K562 (cell line): ENCODE results near the gene PHETA2. TPM values are rescaled to one million over a fixed set of nuclear protein-coding genes. Genes with fewer than 3 reads are reported as not detected.
A peak's percentile ranks its signal among the peaks of the same experiment; 100 is the strongest.
"Not testable (repeated sequence)": the region's sequence is repeated elsewhere in the genome, so short reads cannot be mapped to it uniquely, and the experiment has no call there.

ENCODE experiments used
- ATAC-seq: fragments of 200-7000 bp; cut with Tn5 transposase; 3 replicates; pipeline ENCODE4 v1.9.1; 2020; ENCODE audit warnings: moderate library complexity
- BruUV-seq: library from RNA; stranded (reverse); fragments of 400-500 nt; replicated peaks from 2 replicates; lab custom pipeline; 2021; lab: Mats Ljungman, UMichigan
- CTCF ChIA-PET: fragments of 300-600 bp; formaldehyde crosslinking; extraction: SDS; loops from one replicate; lab custom pipeline; 2021; ENCODE audit warnings: low intra/inter-chr PET ratio; lab: Yijun Ruan, JAX
- POLR2A ChIA-PET: fragments of 300-600, 350-650 bp; sonication (Branson Sonifier 250); formaldehyde crosslinking; extraction: SDS; loops from one replicate; lab custom pipeline; 2021; ENCODE audit warnings: antibody characterized with exemption, inconsistent platforms; lab: Yijun Ruan, JAX
- DNase-seq, 4 experiments: peaks; one replicate each; pipeline versions ENCODE4 v3.0.0 to v3.0.0-alpha.2; 2011 to 2018; ENCODE audit warnings: low spot score in 3 of 4, mixed read lengths in 3 of 4; ENCODE audit errors: extremely low read depth in 1 of 4
- FAIRE-seq: peaks from 2 replicates; lab custom pipeline; 2011; peaks lifted over from hg19 to GRCh38; lab: Jason Lieb, UNC
- H2AFZ ChIP-seq: 2 replicates; pipeline ENCODE4 v1.6.0; 2011; ENCODE audit warnings: low read depth, low read length, control low read depth, inconsistent platforms
- H3K27ac ChIP-seq: fragments of 200-600 bp; 3 replicates; pipeline ENCODE4 v1.8.0; 2011; ENCODE audit warnings: low read depth, mild to moderate bottlenecking, control low read depth, inconsistent platforms, low read length, moderate library complexity, mixed read lengths; ENCODE audit errors: extremely low read depth
- H3K27me3 ChIP-seq, 2 experiments: fragments of 300-600 bp in 1 of 2; 2 replicates in 1 of 2; 3 replicates in 1 of 2; pipeline versions ENCODE4 v1.6.0 to v1.8.0; 2011; ENCODE audit warnings: inconsistent platforms in 2 of 2, low read length in 2 of 2, mild to moderate bottlenecking in 1 of 2, mixed read lengths in 1 of 2, moderate library complexity in 1 of 2; ENCODE audit not compliant: control insufficient read depth in 2 of 2, insufficient read depth in 2 of 2
- H3K36me3 ChIP-seq: fragments of 300-600 bp; 3 replicates; pipeline ENCODE4 v1.8.0; 2011; ENCODE audit warnings: mild to moderate bottlenecking, low read length, inconsistent platforms; ENCODE audit not compliant: control insufficient read depth, insufficient read depth
- H3K4me1 ChIP-seq, 2 experiments: fragments of 200-600 bp in 1 of 2; replicated peaks in 1 of 2; 2 replicates in 1 of 2; 3 replicates in 1 of 2; pipeline versions ENCODE4 v1.5.1 to v1.8.0; 2011; ENCODE audit warnings: inconsistent platforms in 2 of 2, low read length in 2 of 2, mild to moderate bottlenecking in 1 of 2, mixed read lengths in 1 of 2, moderate library complexity in 1 of 2; ENCODE audit not compliant: control insufficient read depth in 2 of 2, insufficient read depth in 2 of 2
- H3K4me2 ChIP-seq: 2 replicates; pipeline ENCODE4 v1.6.1; 2011; ENCODE audit warnings: low read length, control low read depth, inconsistent platforms, mixed read lengths; ENCODE audit not compliant: insufficient read depth
- H3K4me3 ChIP-seq: fragments of 200-600 bp; sonication (generic), shearing (Covaris generic); 2 replicates; pipeline ENCODE4 v1.5.1; 2016; ENCODE audit warnings: control low read depth, inconsistent platforms
- H3K79me2 ChIP-seq: fragments of 200-600 bp; 3 replicates; pipeline ENCODE4 v1.8.0; 2011; ENCODE audit warnings: low read length, inconsistent platforms; ENCODE audit not compliant: control insufficient read depth, insufficient read depth
- H3K9ac ChIP-seq, 2 experiments: 2 replicates each; pipeline versions ENCODE4 v1.6.0 to v1.6.1; 2011; ENCODE audit warnings: low read depth in 2 of 2, low read length in 2 of 2, control low read depth in 1 of 2, inconsistent platforms in 1 of 2, mild to moderate bottlenecking in 1 of 2, mixed read lengths in 1 of 2; ENCODE audit not compliant: insufficient read depth in 1 of 2
- H3K9me1 ChIP-seq: one replicate; pipeline ENCODE4 v1.6.0; 2011; ENCODE audit warnings: inconsistent platforms, mild to moderate bottlenecking, low read length, moderate library complexity; ENCODE audit not compliant: control insufficient read depth, insufficient read depth
- H3K9me3 ChIP-seq: replicated peaks from 2 replicates; pipeline ENCODE4 v1.5.1; 2011; ENCODE audit warnings: low read depth, low read length, inconsistent platforms; ENCODE audit not compliant: control insufficient read depth, insufficient read depth
- H4K20me1 ChIP-seq: replicated peaks from 2 replicates; pipeline ENCODE4 v1.6.1; 2011; ENCODE audit warnings: low read length, inconsistent platforms, mixed read lengths; ENCODE audit not compliant: control insufficient read depth, insufficient read depth
- ARID1B ChIP-seq: fragments of 450-650 bp; IDR thresholded peaks from 2 replicates; pipeline ENCODE4 v1.6.1; 2016; ENCODE audit warnings: antibody characterized with exemption, mild to moderate bottlenecking, inconsistent platforms
- ARNT ChIP-seq, 2 experiments: fragments of 450-650 bp; IDR thresholded peaks; 2 replicates each; pipeline ENCODE4 v1.6.1; 2016; ENCODE audit warnings: mild to moderate bottlenecking in 1 of 2
- ATF7 ChIP-seq: fragments of 450-650 bp; IDR thresholded peaks from 2 replicates; pipeline ENCODE4 v1.7.1; 2014; ENCODE audit warnings: mild to moderate bottlenecking, moderate library complexity
- DPF2 ChIP-seq: fragments of 450-650 bp; IDR thresholded peaks from 2 replicates; pipeline ENCODE4 v1.6.1; 2016
- GABPA ChIP-seq: fragments of 200-800 bp; sonication (Bioruptor generic); conservative IDR thresholded peaks from 2 replicates; pipeline ENCODE4 v1.6.1; 2016; ENCODE audit warnings: low read depth, missing genetic modification characterization, missing compliant biosample characterization
- KDM1A ChIP-seq, 2 experiments: fragments of 450-650 bp; IDR thresholded peaks; 2 replicates each; pipeline ENCODE4 v1.6.1; 2016; ENCODE audit warnings: mild to moderate bottlenecking in 2 of 2
- KDM4B ChIP-seq, 2 experiments: fragments of 450-650 bp in 1 of 2; sonication (generic) in 1 of 2; IDR thresholded peaks; 2 replicates each; pipeline ENCODE4 v1.6.1; 2016 to 2017; ENCODE audit warnings: borderline replicate concordance in 2 of 2, antibody characterized with exemption in 1 of 2, low read depth in 1 of 2, mild to moderate bottlenecking in 1 of 2
- MAFG ChIP-seq: fragments of 450-650 bp; conservative IDR thresholded peaks from 2 replicates; pipeline ENCODE4 v1.6.1; 2016; ENCODE audit warnings: missing genetic modification characterization, missing compliant biosample characterization
- NR3C1 ChIP-seq: sonication (generic); formaldehyde crosslinking; IDR thresholded peaks from 2 replicates; pipeline ENCODE4 v1.8.1; 2022; ENCODE audit warnings: missing genetic modification reagents
- PRDM10 ChIP-seq: fragments of 450-650 bp; IDR thresholded peaks from 2 replicates; pipeline ENCODE4 v1.6.1; 2018; ENCODE audit not compliant: partially characterized antibody
- RCOR1 ChIP-seq, 2 experiments: IDR thresholded peaks; 2 replicates each; pipeline ENCODE4 v1.6.1; 2012; ENCODE audit warnings: low read depth in 2 of 2, low read length in 2 of 2, borderline replicate concordance in 1 of 2, improper control_type of control experiment in 1 of 2
- RFX1 ChIP-seq: fragments of 450-650 bp; IDR thresholded peaks from 2 replicates; pipeline ENCODE4 v1.6.1; 2016; ENCODE audit warnings: mild to moderate bottlenecking, moderate library complexity
- RUNX1 ChIP-seq: sonication (generic); IDR thresholded peaks from 2 replicates; pipeline ENCODE4 v1.6.1; 2016; ENCODE audit warnings: antibody characterized with exemption, low read depth
- SIN3A ChIP-seq, 2 experiments: fragments of 150-350 bp in 1 of 2; IDR thresholded peaks; 2 replicates each; pipeline ENCODE4 v1.6.1; 2011 to 2016; ENCODE audit warnings: borderline replicate concordance in 2 of 2, low read depth in 2 of 2, low read length in 2 of 2, mild to moderate bottlenecking in 2 of 2, moderate library complexity in 2 of 2; ENCODE audit not compliant: control insufficient read depth in 1 of 2
- SREBF1 ChIP-seq: fragments of 150-350 bp; IDR thresholded peaks from 2 replicates; pipeline ENCODE4 v1.6.1; 2014; ENCODE audit warnings: antibody characterized with exemption, low read depth, low read length, borderline replicate concordance
- WGBS: fragments of 100-300 bp; shearing (Covaris generic); methylation state at CpG from one replicate; pipeline ENCODE4 v1.1.6; 2016; ENCODE audit warnings: low coverage, mixed read lengths; ENCODE audit not compliant: insufficient coverage; ENCODE audit errors: missing lambda C conversion rate; 5-methylcytosine and 5-hydroxymethylcytosine counted together
- in situ Hi-C: fragments of 300-500 bp; cut with MboI; formaldehyde crosslinking; loops from 4 replicates; pipeline ENCODE4 v1.15.0; 2018; ENCODE audit warnings: inconsistent platforms, mixed read lengths
- intact Hi-C: fragments of 100-400 bp; cut with micrococcal nuclease; formaldehyde crosslinking; loops from 2 replicates; pipeline ENCODE4 v1.14.2; 2022
- polyA plus RNA-seq, 8 experiments: library from polyadenylated mRNA; depleted of rRNA in 4 of 8; stranded (reverse) in 5 of 8; unstranded in 3 of 8; fragments of >200 nt; fragmentation: Nextera tagmentation in 2 of 8; fragmentation: Illumina TruSeq in 1 of 8; extraction: Ambion mirVana in 2 of 8; extraction: Trizol in 1 of 8; gene quantifications; 2 replicates each; pipeline versions ENCODE4 v1.2.1 to v1.2.3, GENCODE V29; 2011 to 2014; ENCODE audit warnings: inconsistent platforms in 1 of 8, missing spikeins in 1 of 8
- total RNA-seq, 7 experiments: library from RNA; depleted of rRNA in 6 of 7; stranded (reverse); fragments of >200 nt in 6 of 7; fragmentation: Illumina TruSeq in 2 of 7; extraction: Trizol in 2 of 7; gene quantifications; 2 replicates each; pipeline versions ENCODE4 v1.2.1 to v1.2.3, GENCODE V29; 2011 to 2021; ENCODE audit warnings: low replicate concordance in 1 of 7

Gene PHETA2
- total and polyA plus RNA-seq, 9 of the 15 experiments (the other 6 are each of a cell fraction or from before 2014, with no cell fraction given): 0.07 to 0.22 (median 0.08) TPM; not detected in 5

GRCh38 chr22:42116848-42117424 is 42.9 kb downstream of the PHETA2 start:
- CTCF ChIA-PET: no interaction called here
- WGBS: 72% methylated on average over 4 of the region's 4 CpGs
- H3K4me3 ChIP-seq: no peak overlapping the region

GRCh38 chr22:42120231-42121021 is 46.4 kb downstream of the PHETA2 start:
- POLR2A ChIA-PET, H3K79me2 ChIP-seq, H3K4me1 ChIP-seq, BruUV-seq, H3K9me1 ChIP-seq, H3K27me3 ChIP-seq, intact Hi-C loops, CTCF ChIA-PET, H3K4me3 ChIP-seq, H4K20me1 ChIP-seq, FAIRE-seq, in situ Hi-C loops, H3K36me3 ChIP-seq, H3K9me3 ChIP-seq: not testable (repeated sequence)
- ATAC-seq: peak; percentile 87
- Histone ChIP-seq H3K27ac (peak overlapping the region; percentile 55), H2AFZ (peak overlapping the region; percentile 33; the same call in 1 of the 2 replicates), H3K9ac (peak overlapping the region in 1 of 2 experiments; percentile 30; a peak in 2 of 4 replicates), H3K4me2 (peak overlapping the region; percentile 37)
- peak in 2 of 4 experiments; percentile 36 to 50 for DNase-seq
- 6% methylated on average over 13 of the region's 15 CpGs for WGBS
- peak in 1 of 2 experiments; percentile 34; a peak in 1 of 4 replicates for TF ChIP-seq KDM1A (IDR thresholded peaks at IDR 0.05)
- TF ChIP-seq GABPA (tag): peak; percentile 76
- peak; percentile 73 for TF ChIP-seq PRDM10
- TF ChIP-seq RCOR1 (IDR thresholded peaks at IDR 0.05; ENCODE audit: borderline replicate concordance in 1 of 2, low read depth in 2 of 2, low read length in 2 of 2): peak in 1 of 2 experiments; percentile 66; a peak in 2 of 4 replicates
- TF ChIP-seq ATF7: 0 out of 2 replicates have a peak, but pooled peaks have one; percentile 14
- peak; percentile 52 for TF ChIP-seq ARID1B
- TF ChIP-seq SREBF1: 0 out of 2 replicates have a peak, but pooled peaks have one; percentile 46
- TF ChIP-seq DPF2: peak; percentile 61

More at GRCh38 chr22:42116848-42117424, 42.9 kb downstream of the PHETA2 start:
- no peak overlapping the region for H3K27ac ChIP-seq
- intact Hi-C loops: loop anchor here (10.0 kb wide), 1 partner anchor 152 kb away; the partner anchor contains the start of gene SEPTIN3
- no peak overlapping the region for H2AFZ ChIP-seq
- in situ Hi-C loops: no loop called here
- TF ChIP-seq RUNX1 (no peak), MAFG (no peak), SIN3A (IDR thresholded peaks at IDR 0.05; ENCODE audit: borderline replicate concordance in 2 of 2, control insufficient read depth in 1 of 2, low read depth in 2 of 2, low read length in 2 of 2) (no peak), ARNT (IDR thresholded peaks at IDR 0.05) (no peak), KDM4B (IDR thresholded peaks at IDR 0.05; ENCODE audit: borderline replicate concordance in 2 of 2, low read depth in 1 of 2) (no peak), RFX1 (no peak), NR3C1 (CRISPR knock-in tag) (no peak)
- FAIRE-seq: no peak
- H3K36me3 ChIP-seq: no peaks in the 10 kb centered on the region
- no peaks in the 10 kb centered on the region for H3K79me2 ChIP-seq
- DNase-seq: no peak
- peaks cover 8% of the 10 kb centered on the region for H3K9me3 ChIP-seq
- H3K27me3 ChIP-seq: no peaks in the 10 kb centered on the region
- no peak overlapping the region for H3K9ac ChIP-seq
- no peak for ATAC-seq
- BruUV-seq: no TSS peak
- H3K4me2 ChIP-seq: no peak overlapping the region
- POLR2A ChIA-PET: no interaction called here
- no peaks in the 10 kb centered on the region for H3K9me1 ChIP-seq
- no peaks in the 10 kb centered on the region for H4K20me1 ChIP-seq
- peaks cover 4 to 6% of the 10 kb centered on the region in 2 experiments; a peak in 4 of 5 replicates for H3K4me1 ChIP-seq
